Measurements from ENCODE around the gene LAGE3. TPM values are rescaled to one million over a fixed set of nuclear protein-coding genes. Genes with fewer than 3 reads are reported as not detected.

Gene LAGE3
- total and polyA plus RNA-seq, 2 of the 13 experiments (the other 11 are each of a cell fraction or from before 2014, with no cell fraction given): 7.6 to 12.7 TPM

GRCh38 chrX:154515966-154516655 lies 37.0 kb upstream of the LAGE3 start, which contains the start of gene FAM3A (continued):
- no peak for TF ChIP-seq IRF9 (CRISPR knock-in tag; IDR thresholded peaks at IDR 0.05; ENCODE audit: borderline replicate concordance)
- peak; percentile 89 for TF ChIP-seq GABPB1 (CRISPR knock-in tag; IDR thresholded peaks at IDR 0.05)
- TF ChIP-seq KLF11 (CRISPR knock-in tag; IDR thresholded peaks at IDR 0.05): no peak
- TF ChIP-seq HOXA3 (CRISPR knock-in tag; IDR thresholded peaks at IDR 0.05): peak; percentile 72
- TF ChIP-seq SPEN (CRISPR knock-in tag; IDR thresholded peaks at IDR 0.05; ENCODE audit: low read depth): peak; percentile 33; the same call in 1 of the 2 replicates
- TF ChIP-seq DNMT1 (CRISPR knock-in tag; IDR thresholded peaks at IDR 0.05): no peak
- TF ChIP-seq EZH2 (conservative IDR thresholded peaks at IDR 0.05; ENCODE audit: low read depth, low read length): no peak
- no peak for TF ChIP-seq ZFP1 (CRISPR knock-in tag; IDR thresholded peaks at IDR 0.05)
- TF ChIP-seq AHDC1 (CRISPR knock-in tag; IDR thresholded peaks at IDR 0.05; ENCODE audit: borderline replicate concordance): no peak
- no peak for TF ChIP-seq ATF4 (CRISPR knock-in tag; IDR thresholded peaks at IDR 0.05)
- TF ChIP-seq SNAPC4 (CRISPR knock-in tag; IDR thresholded peaks at IDR 0.05): no peak
- TF ChIP-seq KAT8 (CRISPR knock-in tag; IDR thresholded peaks at IDR 0.05): 0 out of 2 replicates have a peak, but pooled peaks have one; percentile 20
- no peak for TF ChIP-seq ZNF253 (CRISPR knock-in tag; IDR thresholded peaks at IDR 0.05; ENCODE audit: borderline replicate concordance)
- no peak for TF ChIP-seq ZNF501 (CRISPR knock-in tag; IDR thresholded peaks at IDR 0.05)
